ENCODE data around the gene OVOL1.

OVOL1 gene

GRCh38 chr11:65786786-65787636 is at the start of gene OVOL1:
Gene OVOL1, plus strand, starts transcription at chr11:65787063. Its CDS starts 311 bp downstream, at chr11:65787374.
- H3K4me1 ChIP-seq (ENCODE audit: low read length) = peaks cover 22% of the 10 kb centered on the region
- no peak within 1 kb of the TSS for H3K4me3 ChIP-seq (ENCODE audit: low read length)
- no peaks in the 10 kb centered on the region for H3K36me3 ChIP-seq (replicated peaks; ENCODE audit: low read depth, low read length)
- no peaks in the 10 kb centered on the region for H4K20me1 ChIP-seq (ENCODE audit: insufficient read depth, low read length)
- TF ChIP-seq EZH2phosphoT487 (IDR thresholded peaks at IDR 0.05; ENCODE audit: low read depth) (no peak), CTCF (IDR thresholded peaks at IDR 0.05; ENCODE audit: low read depth, low read length) (no peak)
- no peak within 1 kb of the TSS for H2AFZ ChIP-seq (ENCODE audit: low read depth, low read length)
- H3K79me2 ChIP-seq (ENCODE audit: low read length) = no peaks in the 10 kb centered on the region
- H3K27me3 ChIP-seq (ENCODE audit: low read depth, low read length) = no peaks in the 10 kb centered on the region
- no peaks in the 10 kb centered on the region for H3K9me3 ChIP-seq (ENCODE audit: insufficient read depth, low read length)
- H3K27ac ChIP-seq (ENCODE audit: low read length) = no peak within 1 kb of the TSS
- H3K4me2 ChIP-seq (ENCODE audit: low read length) = no peak within 1 kb of the TSS
- no peak within 1 kb of the TSS for H3K9ac ChIP-seq (ENCODE audit: low read length)

- Histone ChIP-seq H3K4me1 (ENCODE audit: low read length) (peaks cover 5% of the 10 kb centered on the region; the same call in 1 of the 2 replicates), H3K36me3 (replicated peaks; ENCODE audit: low read depth, low read length) (no peaks in the 10 kb centered on the region), H4K20me1 (ENCODE audit: insufficient read depth, low read length) (no peaks in the 10 kb centered on the region), H2AFZ (ENCODE audit: low read depth, low read length) (no peak overlapping the region), H3K27ac (ENCODE audit: low read length) (no peak overlapping the region), H3K79me2 (ENCODE audit: low read length) (no peaks in the 10 kb centered on the region), H3K4me2 (ENCODE audit: low read length) (no peak overlapping the region), H3K9ac (ENCODE audit: low read length) (no peak overlapping the region), H3K4me3 (ENCODE audit: low read length) (no peak overlapping the region), H3K27me3 (ENCODE audit: low read depth, low read length) (peaks cover 9% of the 10 kb centered on the region; the same call in 1 of the 2 replicates), H3K9me3 (ENCODE audit: insufficient read depth, low read length) (peaks cover 10% of the 10 kb centered on the region; the same call in 1 of the 2 replicates)
- TF ChIP-seq EZH2phosphoT487 (IDR thresholded peaks at IDR 0.05; ENCODE audit: low read depth) = no peak
- no peak for TF ChIP-seq CTCF (IDR thresholded peaks at IDR 0.05; ENCODE audit: low read depth, low read length)
Observed at GRCh38 chr11:65739022-65739421, 47.8 kb upstream of the OVOL1 start.

- peaks cover 14% of the 10 kb centered on the region; the same call in 1 of the 2 replicates for H3K27me3 ChIP-seq (ENCODE audit: low read depth, low read length)
- no peak overlapping the region for H3K9ac ChIP-seq (ENCODE audit: low read length)
- no peak overlapping the region for H3K4me2 ChIP-seq (ENCODE audit: low read length)
- no peak overlapping the region for H3K27ac ChIP-seq (ENCODE audit: low read length)
- no peaks in the 10 kb centered on the region for H3K36me3 ChIP-seq (replicated peaks; ENCODE audit: low read depth, low read length)
- no peak for TF ChIP-seq CTCF (IDR thresholded peaks at IDR 0.05; ENCODE audit: low read depth, low read length)
- TF ChIP-seq EZH2phosphoT487 (IDR thresholded peaks at IDR 0.05; ENCODE audit: low read depth) = no peak
- H3K9me3 ChIP-seq (ENCODE audit: insufficient read depth, low read length) = peaks cover 10% of the 10 kb centered on the region; the same call in 1 of the 2 replicates
- H2AFZ ChIP-seq (ENCODE audit: low read depth, low read length) = no peak overlapping the region
- H3K79me2 ChIP-seq (ENCODE audit: low read length) = no peaks in the 10 kb centered on the region
- no peak overlapping the region for H3K4me3 ChIP-seq (ENCODE audit: low read length)
- H3K4me1 ChIP-seq (ENCODE audit: low read length) = peaks cover 5% of the 10 kb centered on the region; the same call in 1 of the 2 replicates
- no peaks in the 10 kb centered on the region for H4K20me1 ChIP-seq (ENCODE audit: insufficient read depth, low read length)
Observed at GRCh38 chr11:65741185-65741584, 45.7 kb upstream of the OVOL1 start.

GRCh38 chr11:65742353-65742752 is 44.5 kb upstream of the OVOL1 start:
- Histone ChIP-seq H3K27me3 (ENCODE audit: low read depth, low read length) (peaks cover 13% of the 10 kb centered on the region; the same call in 1 of the 2 replicates), H3K27ac (ENCODE audit: low read length) (no peak overlapping the region), H3K4me1 (ENCODE audit: low read length) (peaks cover 5% of the 10 kb centered on the region; the same call in 1 of the 2 replicates), H3K9me3 (ENCODE audit: insufficient read depth, low read length) (peaks cover under 1% of the 10 kb centered on the region; the same call in 1 of the 2 replicates), H2AFZ (ENCODE audit: low read depth, low read length) (no peak overlapping the region), H3K9ac (ENCODE audit: low read length) (no peak overlapping the region), H3K4me2 (ENCODE audit: low read length) (no peak overlapping the region), H3K36me3 (replicated peaks; ENCODE audit: low read depth, low read length) (no peaks in the 10 kb centered on the region), H4K20me1 (ENCODE audit: insufficient read depth, low read length) (no peaks in the 10 kb centered on the region), H3K4me3 (ENCODE audit: low read length) (no peak overlapping the region), H3K79me2 (ENCODE audit: low read length) (no peaks in the 10 kb centered on the region)
- no peak for TF ChIP-seq CTCF (IDR thresholded peaks at IDR 0.05; ENCODE audit: low read depth, low read length)
